ENCODE measurements around the gene TUBG1.

Gene TUBG1

DNA sequence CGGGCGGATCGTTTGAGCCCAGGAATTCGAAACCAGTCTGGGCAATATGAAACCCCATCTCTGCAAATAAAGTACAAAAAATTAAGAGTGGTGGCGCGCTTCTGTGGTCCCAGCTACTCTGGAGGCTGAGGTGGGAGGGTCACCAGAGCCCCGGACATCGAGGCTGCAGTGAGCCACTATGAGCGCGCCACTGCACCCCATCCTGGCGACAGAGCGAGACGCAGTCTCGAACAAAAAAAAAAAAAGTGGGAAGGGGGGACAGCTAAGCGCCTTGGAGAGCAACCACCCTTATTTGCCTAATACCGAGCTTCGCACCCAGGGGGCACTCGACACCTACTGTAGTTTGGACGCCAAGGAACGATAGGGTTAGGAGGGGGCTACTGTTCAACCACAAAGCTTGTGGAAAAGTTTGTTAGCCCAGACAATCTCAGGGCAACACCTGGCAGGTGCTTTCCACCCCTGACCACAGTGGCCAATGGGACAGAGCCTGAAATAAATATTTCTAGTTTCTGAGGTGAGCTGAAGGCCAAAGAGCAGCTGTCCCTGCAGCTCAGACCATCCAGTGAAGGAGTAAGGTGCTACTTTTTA lies 31.1 kb upstream of the TUBG1 start:
- Histone ChIP-seq H2AK5ac (ENCODE audit: low read depth, low read length) (no peak overlapping the region), H3K79me1 (ENCODE audit: low read depth, low read length) (peaks cover 3% of the 10 kb centered on the region), H2BK12ac (ENCODE audit: low read length) (no peak overlapping the region), H3K23ac (ENCODE audit: low read depth, low read length, poor library complexity) (no peak overlapping the region), H3K27me3 (ENCODE audit: control insufficient read depth in 3 of 3, insufficient read depth in 3 of 3, low read depth in 1 of 3, low read length in 3 of 3) (no peaks in the 10 kb centered on the region), H3K4me3 (ENCODE audit: low read length in 2 of 2) (peak overlapping the region; percentile 92 to 98), H3K14ac (ENCODE audit: low read length) (no peak overlapping the region), H3K9ac (ENCODE audit: low read depth, low read length, poor library complexity) (no peak overlapping the region), H3K18ac (ENCODE audit: low read length) (no peak overlapping the region), H3K4me2 (ENCODE audit: insufficient read depth, low read length, poor library complexity, severe bottlenecking) (peak overlapping the region; percentile 67), H2BK5ac (ENCODE audit: low read length) (peak overlapping the region; percentile 2), H3K27ac (replicated peaks; ENCODE audit: low read length) (peak overlapping the region; percentile 60), H4K91ac (ENCODE audit: low read depth, low read length, poor library complexity) (no peak overlapping the region), H4K8ac (ENCODE audit: low read depth, low read length) (no peak overlapping the region), H2AFZ (ENCODE audit: low read length) (peak overlapping the region; percentile 94), H3K4ac (ENCODE audit: low read length) (no peak overlapping the region), H2BK120ac (ENCODE audit: low read depth, low read length) (no peak overlapping the region), H3K9me3 (replicated peaks in 1 of 2; ENCODE audit: control insufficient read depth in 2 of 2, insufficient read depth in 1 of 2, low read depth in 1 of 2, low read length in 2 of 2) (peaks cover 0 to 1% of the 10 kb centered on the region in 2 donors), H3K4me1 (ENCODE audit: control insufficient read depth in 2 of 2, insufficient read depth in 1 of 2, low read depth in 1 of 2, low read length in 2 of 2) (peaks cover 0 to 12% of the 10 kb centered on the region in 2 donors), H3K36me3 (replicated peaks in 1 of 2; ENCODE audit: control insufficient read depth in 2 of 2, insufficient read depth in 2 of 2, low read length in 2 of 2) (peaks cover 31 to 78% of the 10 kb centered on the region in 2 donors), H2BK15ac (ENCODE audit: low read length) (no peak overlapping the region)
- WGBS, 2 donors (ENCODE audit: extremely low coverage in 2 of 2, insufficient read length in 2 of 2, insufficient replicate concordance in 1 of 2) = no CpG with 5 or more reads among the region's 20 CpGs
- DNase-seq (ENCODE audit: low spot score) = peak; percentile 79

DNA sequence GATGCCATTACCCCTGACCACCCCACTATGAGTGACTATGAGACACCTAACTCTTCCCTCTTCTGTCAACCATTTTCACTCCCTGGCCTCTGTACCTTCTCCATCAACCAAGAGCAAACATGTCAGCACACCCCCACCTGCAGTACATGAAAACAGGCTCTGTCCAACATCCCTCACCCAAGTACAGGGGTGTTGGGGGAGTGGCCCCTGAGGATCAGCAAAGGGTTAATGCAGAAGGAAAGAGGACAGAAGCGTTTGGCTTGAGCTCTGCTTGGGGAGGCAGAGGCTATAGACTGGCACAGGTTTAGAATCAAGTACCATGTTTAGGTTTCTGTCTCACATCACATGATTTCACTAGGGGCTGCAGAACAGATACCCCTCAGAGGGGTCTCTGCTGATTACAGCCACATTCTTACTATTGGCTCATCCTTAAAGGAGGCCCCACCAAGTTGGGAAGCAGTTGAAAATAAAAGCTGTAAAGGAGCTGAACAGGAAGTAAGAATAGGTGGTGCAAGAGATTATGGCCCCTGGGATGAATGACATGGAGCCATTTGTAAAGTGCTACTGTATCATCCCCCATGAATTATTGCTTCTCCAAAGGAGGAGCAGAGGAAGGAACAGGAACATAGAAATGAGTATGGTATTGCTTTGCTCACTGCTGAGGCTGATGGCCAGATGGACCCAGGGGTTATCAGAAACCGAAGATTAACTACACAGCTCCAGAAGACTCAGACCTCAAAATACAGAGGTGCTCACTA lies 29.5 kb upstream of the TUBG1 start:
- peaks cover 24 to 77% of the 10 kb centered on the region in 2 donors for H3K36me3 ChIP-seq (replicated peaks in 1 of 2; ENCODE audit: control insufficient read depth in 2 of 2, insufficient read depth in 2 of 2, low read length in 2 of 2)
- H2BK5ac ChIP-seq (ENCODE audit: low read length) = no peak overlapping the region
- no peak overlapping the region for H2AFZ ChIP-seq (ENCODE audit: low read length)
- no peak overlapping the region for H4K8ac ChIP-seq (ENCODE audit: low read depth, low read length)
- H2BK12ac ChIP-seq (ENCODE audit: low read length) = no peak overlapping the region
- no peak overlapping the region for H3K4ac ChIP-seq (ENCODE audit: low read length)
- H3K14ac ChIP-seq (ENCODE audit: low read length) = no peak overlapping the region
- H2BK120ac ChIP-seq (ENCODE audit: low read depth, low read length) = no peak overlapping the region
- no peak overlapping the region for H3K27ac ChIP-seq (replicated peaks; ENCODE audit: low read length)
- peaks cover 0 to 12% of the 10 kb centered on the region in 2 donors for H3K4me1 ChIP-seq (ENCODE audit: control insufficient read depth in 2 of 2, insufficient read depth in 1 of 2, low read depth in 1 of 2, low read length in 2 of 2)
- H3K9ac ChIP-seq (ENCODE audit: low read depth, low read length, poor library complexity) = no peak overlapping the region
- no peak overlapping the region for H3K18ac ChIP-seq (ENCODE audit: low read length)
- DNase-seq (ENCODE audit: low spot score) = no peak
- H3K4me3 ChIP-seq (ENCODE audit: low read length in 2 of 2) = no peak overlapping the region
- no peak overlapping the region for H4K91ac ChIP-seq (ENCODE audit: low read depth, low read length, poor library complexity)
- WGBS, 2 donors (ENCODE audit: extremely low coverage in 2 of 2, insufficient read length in 2 of 2, insufficient replicate concordance in 1 of 2) = no CpG with 5 or more reads among the region's 2 CpGs
- no peak overlapping the region for H3K4me2 ChIP-seq (ENCODE audit: insufficient read depth, low read length, poor library complexity, severe bottlenecking)
- no peak overlapping the region for H2BK15ac ChIP-seq (ENCODE audit: low read length)
- no peaks in the 10 kb centered on the region for H3K27me3 ChIP-seq (ENCODE audit: control insufficient read depth in 3 of 3, insufficient read depth in 3 of 3, low read depth in 1 of 3, low read length in 3 of 3)
- no peak overlapping the region for H3K23ac ChIP-seq (ENCODE audit: low read depth, low read length, poor library complexity)
- peaks cover 0 to 1% of the 10 kb centered on the region in 2 donors for H3K9me3 ChIP-seq (replicated peaks in 1 of 2; ENCODE audit: control insufficient read depth in 2 of 2, insufficient read depth in 1 of 2, low read depth in 1 of 2, low read length in 2 of 2)
- H3K79me1 ChIP-seq (ENCODE audit: low read depth, low read length) = peaks cover 3% of the 10 kb centered on the region
- H2AK5ac ChIP-seq (ENCODE audit: low read depth, low read length) = no peak overlapping the region

GRCh38 chr17:42581744-42582270 lies 27.7 kb upstream of the TUBG1 start:
- no peak overlapping the region for H2BK12ac ChIP-seq (ENCODE audit: low read length)
- no CpG with 5 or more reads among the region's 10 CpGs for WGBS, 2 donors (ENCODE audit: extremely low coverage in 2 of 2, insufficient read length in 2 of 2, insufficient replicate concordance in 1 of 2)
- H2BK15ac ChIP-seq (ENCODE audit: low read length) = no peak overlapping the region
- peaks cover 0 to 1% of the 10 kb centered on the region in 2 donors for H3K9me3 ChIP-seq (replicated peaks in 1 of 2; ENCODE audit: control insufficient read depth in 2 of 2, insufficient read depth in 1 of 2, low read depth in 1 of 2, low read length in 2 of 2)
- H4K8ac ChIP-seq (ENCODE audit: low read depth, low read length) = no peak overlapping the region
- no peak overlapping the region for H3K14ac ChIP-seq (ENCODE audit: low read length)
- peaks cover 3% of the 10 kb centered on the region for H3K79me1 ChIP-seq (ENCODE audit: low read depth, low read length)
- no peak overlapping the region for H3K9ac ChIP-seq (ENCODE audit: low read depth, low read length, poor library complexity)
- no peak overlapping the region for H2BK120ac ChIP-seq (ENCODE audit: low read depth, low read length)
- H2AFZ ChIP-seq (ENCODE audit: low read length) = no peak overlapping the region
- no peak overlapping the region for H3K27ac ChIP-seq (replicated peaks; ENCODE audit: low read length)
- peaks cover 0 to 4% of the 10 kb centered on the region in 2 donors for H3K4me1 ChIP-seq (ENCODE audit: control insufficient read depth in 2 of 2, insufficient read depth in 1 of 2, low read depth in 1 of 2, low read length in 2 of 2)
- no peak overlapping the region for H3K4ac ChIP-seq (ENCODE audit: low read length)
- H3K27me3 ChIP-seq (ENCODE audit: control insufficient read depth in 3 of 3, insufficient read depth in 3 of 3, low read depth in 1 of 3, low read length in 3 of 3) = no peaks in the 10 kb centered on the region
- no peak overlapping the region for H3K23ac ChIP-seq (ENCODE audit: low read depth, low read length, poor library complexity)
- H3K4me3 ChIP-seq (ENCODE audit: low read length in 2 of 2) = no peak overlapping the region
- H4K91ac ChIP-seq (ENCODE audit: low read depth, low read length, poor library complexity) = no peak overlapping the region
- no peak overlapping the region for H3K4me2 ChIP-seq (ENCODE audit: insufficient read depth, low read length, poor library complexity, severe bottlenecking)
- no peak for DNase-seq (ENCODE audit: low spot score)
- H2AK5ac ChIP-seq (ENCODE audit: low read depth, low read length) = no peak overlapping the region
- no peak overlapping the region for H3K18ac ChIP-seq (ENCODE audit: low read length)
- peaks cover 34 to 77% of the 10 kb centered on the region in 2 donors for H3K36me3 ChIP-seq (replicated peaks in 1 of 2; ENCODE audit: control insufficient read depth in 2 of 2, insufficient read depth in 2 of 2, low read length in 2 of 2)
- H2BK5ac ChIP-seq (ENCODE audit: low read length) = no peak overlapping the region

DNA sequence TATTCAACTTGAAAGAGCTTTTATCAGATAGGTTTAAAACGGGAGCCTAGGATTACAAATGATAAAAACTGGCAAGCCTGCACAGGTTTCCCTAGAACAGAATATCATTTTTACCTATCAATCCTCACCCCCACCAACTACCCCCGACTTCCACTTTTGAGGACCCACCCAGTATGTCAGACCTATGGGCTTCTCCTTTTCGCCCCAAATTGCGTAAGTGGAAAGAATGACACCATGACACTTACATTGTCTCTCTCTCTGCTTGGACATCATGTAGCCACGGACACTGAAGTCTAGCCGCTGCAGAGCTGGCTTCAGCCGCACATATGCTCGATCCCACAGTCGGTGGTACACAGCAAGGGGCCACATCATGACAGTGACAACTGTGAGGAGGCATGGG lies 24.6 kb upstream of the TUBG1 start:
- H3K9ac ChIP-seq (ENCODE audit: low read depth, low read length, poor library complexity) = no peak overlapping the region
- no peak overlapping the region for H4K91ac ChIP-seq (ENCODE audit: low read depth, low read length, poor library complexity)
- no peak overlapping the region for H2BK5ac ChIP-seq (ENCODE audit: low read length)
- no peak overlapping the region for H3K4ac ChIP-seq (ENCODE audit: low read length)
- H3K79me1 ChIP-seq (ENCODE audit: low read depth, low read length) = no peaks in the 10 kb centered on the region
- no peaks in the 10 kb centered on the region for H3K27me3 ChIP-seq (ENCODE audit: control insufficient read depth in 3 of 3, insufficient read depth in 3 of 3, low read depth in 1 of 3, low read length in 3 of 3)
- no peak overlapping the region for H3K23ac ChIP-seq (ENCODE audit: low read depth, low read length, poor library complexity)
- H2BK15ac ChIP-seq (ENCODE audit: low read length) = no peak overlapping the region
- no peak overlapping the region for H2AFZ ChIP-seq (ENCODE audit: low read length)
- peaks cover 41 to 95% of the 10 kb centered on the region in 2 donors for H3K36me3 ChIP-seq (replicated peaks in 1 of 2; ENCODE audit: control insufficient read depth in 2 of 2, insufficient read depth in 2 of 2, low read length in 2 of 2)
- H3K14ac ChIP-seq (ENCODE audit: low read length) = no peak overlapping the region
- no peak overlapping the region for H3K27ac ChIP-seq (replicated peaks; ENCODE audit: low read length)
- no peak overlapping the region for H3K18ac ChIP-seq (ENCODE audit: low read length)
- peaks cover 0 to 1% of the 10 kb centered on the region in 2 donors for H3K9me3 ChIP-seq (replicated peaks in 1 of 2; ENCODE audit: control insufficient read depth in 2 of 2, insufficient read depth in 1 of 2, low read depth in 1 of 2, low read length in 2 of 2)
- peak overlapping the region in 1 of 2 donors; percentile 68 for H3K4me3 ChIP-seq (ENCODE audit: low read length in 2 of 2)
- WGBS, 2 donors (ENCODE audit: extremely low coverage in 2 of 2, insufficient read length in 2 of 2, insufficient replicate concordance in 1 of 2) = no CpG with 5 or more reads among the region's 9 CpGs
- DNase-seq (ENCODE audit: low spot score) = no peak
- no peak overlapping the region for H3K4me2 ChIP-seq (ENCODE audit: insufficient read depth, low read length, poor library complexity, severe bottlenecking)
- no peak overlapping the region for H2AK5ac ChIP-seq (ENCODE audit: low read depth, low read length)
- H2BK120ac ChIP-seq (ENCODE audit: low read depth, low read length) = no peak overlapping the region
- no peaks in the 10 kb centered on the region for H3K4me1 ChIP-seq (ENCODE audit: control insufficient read depth in 2 of 2, insufficient read depth in 1 of 2, low read depth in 1 of 2, low read length in 2 of 2)
- H2BK12ac ChIP-seq (ENCODE audit: low read length) = no peak overlapping the region
- no peak overlapping the region for H4K8ac ChIP-seq (ENCODE audit: low read depth, low read length)

All from neuronal stem cell (in vitro differentiated cells).